ENCODE measurements around the gene PMPCB.
"Not testable (repeated sequence)": the region's sequence is repeated elsewhere in the genome, so short reads cannot be mapped to it uniquely, and the experiment has no call there.

PMPCB gene, protein sequence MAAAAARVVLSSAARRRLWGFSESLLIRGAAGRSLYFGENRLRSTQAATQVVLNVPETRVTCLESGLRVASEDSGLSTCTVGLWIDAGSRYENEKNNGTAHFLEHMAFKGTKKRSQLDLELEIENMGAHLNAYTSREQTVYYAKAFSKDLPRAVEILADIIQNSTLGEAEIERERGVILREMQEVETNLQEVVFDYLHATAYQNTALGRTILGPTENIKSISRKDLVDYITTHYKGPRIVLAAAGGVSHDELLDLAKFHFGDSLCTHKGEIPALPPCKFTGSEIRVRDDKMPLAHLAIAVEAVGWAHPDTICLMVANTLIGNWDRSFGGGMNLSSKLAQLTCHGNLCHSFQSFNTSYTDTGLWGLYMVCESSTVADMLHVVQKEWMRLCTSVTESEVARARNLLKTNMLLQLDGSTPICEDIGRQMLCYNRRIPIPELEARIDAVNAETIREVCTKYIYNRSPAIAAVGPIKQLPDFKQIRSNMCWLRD

GRCh38 chr7:103296901-103297836 lies at the start of gene PMPCB:
PMPCB (plus strand) TSS chr7:103297435; CDS start chr7:103297460, 25 bp downstream.
- peak; percentile 84 for DNase-seq

GRCh38 chr7:103253699-103254506 lies 43.3 kb upstream of the PMPCB start:
- DNase-seq: not testable (repeated sequence)

- not testable (repeated sequence) for DNase-seq
Observed at GRCh38 chr7:103264054-103264453, 33.2 kb upstream of the PMPCB start.

- DNase-seq: not testable (repeated sequence)
Observed at GRCh38 chr7:103266229-103266628, 31.0 kb upstream of the PMPCB start.

DNA sequence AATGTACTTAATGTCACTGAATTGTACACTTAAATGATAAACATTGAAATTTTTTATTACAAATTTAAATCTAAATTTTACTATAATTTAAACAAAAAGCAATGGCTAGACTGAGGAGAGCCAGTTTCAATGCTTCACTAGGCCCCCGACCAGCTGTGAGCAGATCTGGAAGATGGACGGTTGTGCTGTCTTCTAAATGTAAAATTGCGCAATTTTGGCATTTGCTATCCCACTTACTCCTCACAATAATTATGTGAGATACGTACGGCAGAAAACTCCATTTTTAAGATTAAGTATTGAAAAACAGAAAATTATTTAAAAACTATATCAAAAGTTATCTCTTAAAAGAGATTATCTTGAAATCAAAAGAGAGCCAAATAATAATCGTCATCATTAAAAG lies 23.9 kb upstream of the PMPCB start:
- not testable (repeated sequence) for DNase-seq

DNA sequence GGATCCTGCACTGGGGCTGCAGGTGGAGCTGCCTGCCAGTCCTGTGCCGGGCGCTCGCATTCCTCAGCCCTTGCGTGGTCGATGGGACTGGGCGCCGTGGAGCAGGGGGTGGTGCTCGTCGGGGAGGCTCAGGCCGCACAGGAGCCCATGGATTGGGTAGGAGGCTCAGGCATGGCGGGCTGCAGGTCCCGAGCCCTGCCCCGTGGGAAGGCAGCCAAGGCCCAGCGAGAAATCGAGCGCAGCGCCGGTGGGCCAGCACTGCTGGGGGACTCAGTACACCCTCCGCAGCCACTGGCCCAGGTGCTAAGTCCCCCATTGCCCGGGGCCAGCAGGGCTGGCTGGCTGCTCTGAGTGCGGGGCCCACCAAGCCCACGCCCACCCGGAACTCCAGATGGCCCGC lies 22.4 kb upstream of the PMPCB start:
- not testable (repeated sequence) for DNase-seq

GRCh38 chr7:103278195-103278594 lies 19.0 kb upstream of the PMPCB start:
- DNase-seq: not testable (repeated sequence)

- DNase-seq: not testable (repeated sequence)
Observed at GRCh38 chr7:103279636-103279962, 17.6 kb upstream of the PMPCB start.

- DNase-seq: peak; percentile 61
Observed at GRCh38 chr7:103279963-103280802, 17.1 kb upstream of the PMPCB start.

DNA sequence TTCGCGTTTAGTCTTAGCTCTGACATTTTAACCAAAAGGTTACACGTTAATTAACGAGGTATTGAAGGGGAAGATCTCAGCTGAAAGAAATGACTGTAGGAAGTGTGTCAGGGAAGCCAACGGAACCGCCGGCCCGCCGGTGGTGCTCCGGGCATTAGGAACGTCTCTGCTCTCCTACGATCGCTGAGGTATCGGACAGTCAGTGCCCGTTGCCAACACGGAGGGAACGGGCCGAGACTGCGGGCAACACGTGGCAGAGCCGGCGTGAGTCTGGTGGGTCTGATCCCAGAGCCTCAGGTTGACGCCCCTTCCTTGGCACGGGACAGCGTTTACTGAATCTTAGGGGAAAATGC lies 16.5 kb upstream of the PMPCB start:
- DNase-seq: not testable (repeated sequence)

GRCh38 chr7:103282802-103283427 lies 14.3 kb upstream of the PMPCB start:
- DNase-seq: not testable (repeated sequence)

DNA sequence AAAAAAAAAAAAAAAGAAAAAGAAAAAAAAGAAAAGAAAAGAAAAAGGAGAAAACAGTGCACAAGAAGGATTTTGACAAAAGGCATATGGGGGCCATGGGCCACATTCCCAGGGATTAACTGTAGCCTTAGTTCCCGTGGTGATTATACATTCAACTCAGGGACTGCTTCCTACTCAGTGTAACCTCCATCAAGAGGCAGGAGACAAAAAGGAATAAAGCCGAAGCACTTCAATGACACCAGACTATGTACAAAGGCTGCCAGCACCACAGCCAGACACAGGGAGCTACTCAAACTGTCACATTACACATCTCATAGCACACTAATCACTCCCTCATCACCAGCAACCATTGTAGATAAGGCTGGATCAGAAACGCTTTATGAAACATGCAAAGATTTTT lies 5.1 kb upstream of the PMPCB start:
- no peak for DNase-seq

- no peak for DNase-seq
Observed at GRCh38 chr7:103293526-103293925, 3.7 kb upstream of the PMPCB start.

DNA sequence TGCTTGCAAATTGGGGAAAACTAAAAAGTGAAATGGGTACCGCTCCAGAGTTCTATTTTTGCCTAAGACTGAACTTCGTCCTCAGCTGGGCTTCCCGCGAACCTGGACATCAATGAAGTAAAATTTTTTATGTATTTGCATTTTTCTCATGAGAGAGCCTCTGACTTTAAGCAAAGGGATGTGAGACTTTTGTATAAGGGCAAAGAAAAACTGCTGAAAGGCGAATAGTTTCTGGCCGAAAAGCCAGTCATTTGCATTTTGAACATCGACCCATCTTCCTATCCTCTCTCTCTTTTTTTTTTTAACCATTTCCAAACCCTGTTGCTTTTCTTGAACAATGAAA lies 573 bp downstream of the PMPCB start:
- no peak for DNase-seq

GRCh38 chr7:103299660-103300059 lies 2.4 kb downstream of the PMPCB start:
- no peak for DNase-seq

- DNase-seq: no peak
Observed at GRCh38 chr7:103301441-103301840, 4.2 kb downstream of the PMPCB start.

DNA sequence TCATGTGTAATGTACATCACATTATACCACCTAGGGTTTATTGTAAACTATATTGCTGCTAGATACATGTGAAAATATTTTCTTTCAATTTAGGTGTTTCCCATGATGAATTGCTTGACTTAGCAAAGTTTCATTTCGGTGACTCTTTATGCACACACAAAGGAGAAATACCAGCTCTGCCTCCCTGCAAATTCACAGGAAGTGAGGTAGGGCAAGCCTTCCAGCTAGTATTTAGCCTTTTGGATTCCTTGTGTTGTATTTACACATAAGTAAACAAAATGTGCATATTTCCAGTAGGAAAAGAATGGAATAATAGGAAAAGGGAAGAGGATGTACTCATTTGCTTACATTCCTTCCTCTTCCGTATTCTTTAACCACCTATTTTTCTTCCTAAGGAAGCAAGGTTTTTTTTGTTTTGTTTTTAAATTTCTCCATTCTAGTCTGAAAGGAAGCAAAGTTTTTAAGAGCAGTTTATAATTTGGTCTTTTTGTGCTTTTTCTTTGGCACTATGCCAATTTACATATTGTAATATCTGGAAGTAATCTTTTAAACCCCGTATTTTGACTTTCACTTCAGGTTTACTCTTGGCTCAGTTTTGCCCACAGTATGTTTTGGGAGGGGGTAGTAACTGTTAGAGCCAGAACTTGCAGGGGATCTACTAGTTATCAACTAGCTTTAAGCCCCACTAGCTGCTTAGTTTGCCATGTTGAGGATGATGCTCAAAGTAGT lies 10.4 kb downstream of the PMPCB start:
- DNase-seq: no peak

DNA sequence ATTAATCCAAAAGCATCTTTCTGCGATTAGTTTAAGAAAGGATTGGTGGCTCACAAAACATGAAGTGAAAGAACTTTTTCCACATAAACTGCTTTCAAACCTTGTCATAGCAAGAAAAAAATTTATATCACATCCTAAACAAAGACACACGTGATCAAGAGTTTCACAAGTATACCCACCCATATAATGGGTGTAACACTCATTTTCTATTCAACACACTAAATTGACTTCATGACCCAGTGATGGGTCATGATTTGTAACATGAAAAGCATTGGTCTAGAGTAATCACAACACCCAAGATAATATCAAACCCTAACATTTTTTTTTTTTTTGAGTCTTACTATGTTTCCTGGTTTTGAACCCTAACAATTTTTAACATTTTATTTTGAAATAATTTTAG lies 17.6 kb downstream of the PMPCB start:
- no peak for DNase-seq

DNA sequence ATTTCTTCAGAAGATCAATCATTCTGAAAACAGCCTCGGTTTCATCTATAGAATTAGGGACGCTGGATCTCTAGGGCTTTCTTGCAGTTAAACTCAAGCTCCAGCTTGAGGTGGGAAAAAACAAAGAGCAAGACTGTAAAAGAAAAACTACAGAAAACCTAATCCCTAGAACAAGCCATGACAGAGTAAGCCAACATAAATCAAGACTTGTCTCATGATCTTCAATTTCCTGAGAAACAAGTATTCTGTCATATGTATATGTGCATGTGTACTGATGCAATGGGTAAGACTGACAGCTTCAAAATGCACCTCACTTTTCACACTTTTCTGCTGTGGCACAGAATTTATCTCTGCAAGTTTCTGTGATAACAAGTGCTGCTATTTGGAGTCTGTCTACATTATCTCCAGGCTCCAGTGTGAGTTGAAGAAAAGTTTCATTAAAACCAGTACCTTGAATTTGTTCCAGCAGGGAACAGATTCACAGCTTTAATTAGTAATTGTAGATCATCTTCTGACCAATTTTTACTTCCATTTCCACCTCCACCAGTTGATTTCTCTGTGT lies 19.2 kb downstream of the PMPCB start:
- DNase-seq: no peak

GRCh38 chr7:103317009-103317408 lies 19.8 kb downstream of the PMPCB start:
- no peak for DNase-seq

DNA sequence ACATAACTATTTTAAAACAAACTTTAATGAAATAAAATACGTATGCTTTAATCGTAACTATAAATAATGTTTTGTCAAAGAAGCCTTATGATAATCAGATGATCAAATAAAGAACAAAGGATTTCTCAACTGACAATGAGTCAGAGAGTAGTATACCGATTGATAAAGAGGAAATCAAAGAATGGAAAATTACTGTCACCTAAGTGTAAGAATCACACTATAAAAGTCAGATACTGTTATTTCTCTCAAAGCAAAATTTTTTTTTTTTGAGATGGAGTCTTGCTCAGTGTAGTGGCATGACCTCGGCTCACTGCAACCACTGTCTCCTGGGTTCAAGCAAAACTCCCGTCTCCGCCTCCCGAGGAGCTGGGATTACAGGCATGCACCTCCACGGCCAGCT lies 28.5 kb downstream of the PMPCB start:
- no peak for DNase-seq

Measured in NCI-H2029 (cell line).